22Rv1 (cell line): ENCODE results near the gene NPSR1.
"Not testable (repeated sequence)": the region's sequence is repeated elsewhere in the genome, so short reads cannot be mapped to it uniquely, and the experiment has no call there.

Experiments
- H3K27ac ChIP-seq: fragments of 450-650 bp; 2 replicates; pipeline ENCODE4 v1.5.1; 2017
- ZFX ChIP-seq: fragments of 450-650 bp; IDR thresholded peaks from 2 replicates; pipeline ENCODE4 v1.6.1; 2017; ENCODE audit warnings: antibody characterized with exemption, borderline replicate concordance
- TF ChIP-seq, protein P1 (sequence below): fragments of 450-650 bp; IDR thresholded peaks from 2 replicates; pipeline ENCODE4 v1.5.1; 2017; ENCODE audit warnings: mild to moderate bottlenecking

Gene NPSR1, protein sequence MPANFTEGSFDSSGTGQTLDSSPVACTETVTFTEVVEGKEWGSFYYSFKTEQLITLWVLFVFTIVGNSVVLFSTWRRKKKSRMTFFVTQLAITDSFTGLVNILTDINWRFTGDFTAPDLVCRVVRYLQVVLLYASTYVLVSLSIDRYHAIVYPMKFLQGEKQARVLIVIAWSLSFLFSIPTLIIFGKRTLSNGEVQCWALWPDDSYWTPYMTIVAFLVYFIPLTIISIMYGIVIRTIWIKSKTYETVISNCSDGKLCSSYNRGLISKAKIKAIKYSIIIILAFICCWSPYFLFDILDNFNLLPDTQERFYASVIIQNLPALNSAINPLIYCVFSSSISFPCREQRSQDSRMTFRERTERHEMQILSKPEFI

GRCh38 chr7:34657632-34658268 is at the start of gene NPSR1:
Gene NPSR1 (plus strand): TSS chr7:34658218. CDS start chr7:34658413, 195 bp downstream.
- H3K27ac ChIP-seq: no peak within 1 kb of the TSS
- TF ChIP-seq ZFX: no peak
- TF ChIP-seq, protein P1, sequence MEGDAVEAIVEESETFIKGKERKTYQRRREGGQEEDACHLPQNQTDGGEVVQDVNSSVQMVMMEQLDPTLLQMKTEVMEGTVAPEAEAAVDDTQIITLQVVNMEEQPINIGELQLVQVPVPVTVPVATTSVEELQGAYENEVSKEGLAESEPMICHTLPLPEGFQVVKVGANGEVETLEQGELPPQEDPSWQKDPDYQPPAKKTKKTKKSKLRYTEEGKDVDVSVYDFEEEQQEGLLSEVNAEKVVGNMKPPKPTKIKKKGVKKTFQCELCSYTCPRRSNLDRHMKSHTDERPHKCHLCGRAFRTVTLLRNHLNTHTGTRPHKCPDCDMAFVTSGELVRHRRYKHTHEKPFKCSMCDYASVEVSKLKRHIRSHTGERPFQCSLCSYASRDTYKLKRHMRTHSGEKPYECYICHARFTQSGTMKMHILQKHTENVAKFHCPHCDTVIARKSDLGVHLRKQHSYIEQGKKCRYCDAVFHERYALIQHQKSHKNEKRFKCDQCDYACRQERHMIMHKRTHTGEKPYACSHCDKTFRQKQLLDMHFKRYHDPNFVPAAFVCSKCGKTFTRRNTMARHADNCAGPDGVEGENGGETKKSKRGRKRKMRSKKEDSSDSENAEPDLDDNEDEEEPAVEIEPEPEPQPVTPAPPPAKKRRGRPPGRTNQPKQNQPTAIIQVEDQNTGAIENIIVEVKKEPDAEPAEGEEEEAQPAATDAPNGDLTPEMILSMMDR: no peak

DNA sequence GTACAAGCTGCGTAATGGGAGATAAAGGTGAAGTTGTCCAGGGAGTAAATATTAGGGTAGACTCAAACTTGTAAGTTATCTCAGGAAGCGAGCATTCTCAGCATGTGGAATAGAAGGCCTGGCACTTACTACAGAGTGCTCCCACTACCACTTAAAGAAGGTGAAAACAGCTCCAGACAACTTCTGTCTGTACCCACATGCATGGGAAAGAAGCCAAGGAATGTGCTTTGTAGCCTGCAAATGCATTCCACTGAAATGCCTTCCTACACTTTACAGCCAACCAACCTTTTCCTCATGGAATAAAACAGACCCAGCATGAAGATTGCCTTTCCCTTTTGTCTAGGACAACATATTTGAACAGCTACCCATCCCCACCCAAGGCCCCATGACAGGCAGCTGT is 45.4 kb upstream of the NPSR1 start:
- no peak for TF ChIP-seq ZFX
- TF ChIP-seq, protein P1: no peak
- H3K27ac ChIP-seq: no peak overlapping the region

GRCh38 chr7:34620425-34620824 is 37.6 kb upstream of the NPSR1 start:
- TF ChIP-seq ZFX: no peak
- TF ChIP-seq, protein P1: no peak
- no peak overlapping the region for H3K27ac ChIP-seq

DNA sequence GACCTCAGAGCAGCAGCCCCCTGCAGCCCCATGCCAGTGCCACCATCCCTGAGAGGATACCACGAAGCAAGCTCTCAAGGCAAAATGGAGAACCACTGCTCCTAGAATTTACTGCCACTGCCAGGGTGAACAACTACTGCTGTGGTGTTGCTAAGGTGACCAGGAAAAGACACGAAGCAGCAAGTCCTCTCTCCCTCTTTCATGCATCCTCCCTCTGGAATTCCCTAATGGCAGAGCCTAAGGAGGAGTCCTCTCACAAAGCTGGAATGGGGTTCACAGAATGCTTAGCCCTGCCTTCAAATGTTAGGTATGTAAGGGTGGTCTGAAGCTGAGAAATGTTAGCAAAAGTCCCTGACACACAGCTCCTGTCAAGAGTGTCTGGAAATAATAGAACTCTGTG is 35.8 kb upstream of the NPSR1 start:
- H3K27ac ChIP-seq: no peak overlapping the region
- no peak for TF ChIP-seq ZFX
- TF ChIP-seq, protein P1: no peak

DNA sequence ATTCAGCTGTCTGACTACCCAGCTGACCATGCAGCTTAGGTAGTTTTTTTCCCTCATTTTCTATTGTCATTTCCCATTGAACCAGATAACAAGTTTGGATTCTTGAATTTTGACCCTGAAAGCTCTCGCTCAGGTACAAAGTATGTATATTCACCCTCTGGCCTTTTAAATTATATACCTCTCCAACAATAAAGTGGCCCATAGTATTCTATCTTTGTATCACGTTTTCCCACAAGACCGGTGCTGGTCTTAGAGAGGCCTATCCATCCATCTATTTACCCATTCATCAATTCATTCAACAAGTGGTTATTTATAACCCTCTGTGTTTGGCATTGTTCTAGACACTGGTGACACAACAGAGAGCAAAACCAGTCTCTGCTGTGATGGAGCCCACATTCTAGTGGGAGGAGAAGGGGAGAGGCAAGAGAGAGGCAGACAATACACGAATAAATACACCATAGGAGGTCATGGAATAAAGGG is 35.2 kb upstream of the NPSR1 start:
- H3K27ac ChIP-seq: no peak overlapping the region
- TF ChIP-seq ZFX: no peak
- TF ChIP-seq, protein P1: no peak

DNA sequence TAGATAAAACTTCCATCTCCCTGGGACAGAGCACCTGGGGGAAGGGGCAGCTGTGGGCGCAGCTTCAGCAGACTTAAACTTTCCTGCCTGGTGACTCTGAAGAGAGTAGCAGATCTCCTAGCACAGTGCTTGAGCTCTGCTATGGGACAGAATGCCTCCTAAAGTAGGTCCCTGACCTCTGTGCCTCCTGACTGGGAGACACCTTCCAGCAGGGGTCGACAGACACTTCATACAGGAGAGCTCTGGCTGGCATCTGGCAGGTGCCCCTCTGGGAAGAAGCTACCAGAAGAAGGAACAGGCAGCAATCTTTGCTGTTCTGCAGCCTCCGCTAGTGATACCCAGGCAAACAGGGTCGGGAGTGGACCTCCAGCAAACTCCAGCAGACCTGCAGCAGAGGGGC is 29.4 kb upstream of the NPSR1 start:
- TF ChIP-seq, protein P1: peak; percentile 28; the same call in 1 of the 2 replicates
- not testable (repeated sequence) for H3K27ac ChIP-seq

DNA sequence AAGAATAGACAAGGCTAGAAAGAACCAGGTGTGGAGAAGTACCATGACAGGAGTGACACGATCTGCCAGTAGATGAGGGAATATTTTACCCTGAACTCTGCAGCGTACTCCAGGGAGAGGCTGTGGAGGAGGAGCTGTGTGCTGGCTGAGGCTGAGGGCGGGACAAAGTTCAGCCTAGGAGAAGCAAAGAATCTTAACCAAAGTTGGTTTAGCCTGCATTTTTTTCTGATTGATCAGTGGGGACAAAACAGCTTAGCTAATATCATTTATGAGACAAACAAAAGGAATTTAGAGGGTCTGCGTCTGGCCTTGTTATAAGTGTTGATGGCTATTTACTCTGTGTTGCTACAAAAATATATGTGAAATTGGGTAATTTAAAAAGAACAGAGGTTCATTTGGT is 5.2 kb upstream of the NPSR1 start:
- H3K27ac ChIP-seq: no peak overlapping the region
- TF ChIP-seq, protein P1: no peak
- no peak for TF ChIP-seq ZFX
